Mucosa of descending colon (tissue), 3 donors: ENCODE results near the gene MLH3. TPM values are rescaled to one million over a fixed set of nuclear protein-coding genes. Genes with fewer than 3 reads are reported as not detected.

Source experiments
- ATAC-seq: fragments of 200-7000 bp; cut with Tn5 transposase; one replicate; pipeline ENCODE4 v1.9.1; 2020; ENCODE audit warnings: mild to moderate bottlenecking, moderate library complexity
- DNase-seq, 3 donors: peaks; one replicate each; pipeline ENCODE4 v3.0.0-alpha.2; 2020
- H3K36me3 ChIP-seq: fragments of 200-600 bp; one replicate; pipeline ENCODE4 v1.8.0; 2021; ENCODE audit warnings: low read depth, mild to moderate bottlenecking
- H3K4me1 ChIP-seq: fragments of 200-600 bp; one replicate; pipeline ENCODE4 v1.8.0; 2021; ENCODE audit warnings: low read depth, mild to moderate bottlenecking
- H3K4me3 ChIP-seq: fragments of 200-600 bp; one replicate; pipeline ENCODE4 v1.8.0; 2021; ENCODE audit warnings: mild to moderate bottlenecking
- H3K9me3 ChIP-seq: fragments of 200-600 bp; one replicate; pipeline ENCODE4 v1.8.0; 2021; ENCODE audit warnings: mild to moderate bottlenecking
- CTCF ChIP-seq: fragments of 200-600 bp; IDR thresholded peaks from one replicate; pipeline ENCODE4 v1.8.0; 2022; ENCODE audit warnings: antibody characterized with exemption, mild to moderate bottlenecking
- intact Hi-C, 2 donors: fragments of 100-400 bp; cut with DNase I in 1 of 2; cut with micrococcal nuclease in 1 of 2; formaldehyde crosslinking; loops; one replicate each; pipeline versions ENCODE4 v1.11.0 to v1.11.1; 2022; cut with DNase I, micrococcal nuclease
- total RNA-seq, 3 donors: library from RNA; stranded (reverse); fragmentation: NEBNext Ultra II Directional in 2 of 3; extraction: Animal tissue kit (Norgen Biotek cat#: 25700) in 2 of 3; gene quantifications; one replicate each; pipeline versions ENCODE4 v1.2.1 to v1.2.4, GENCODE V29; 2021 to 2023
- donor health status: DM: no; HTN: no; CAD: no; lungs with moderate emphysema.
- donor health status: DM: no; HTN: no; CAD: no.
- donor health status: DM: no; HTN: yes; CAD: no.

Gene MLH3
- total RNA-seq, 3 donors from 2014 or later = 22.2 to 40.8 (median 26.2) TPM

- intact Hi-C loops = no loop called here
- Histone ChIP-seq H3K4me3 (no peak overlapping the region), H3K36me3 (no peaks in the 10 kb centered on the region), H3K9me3 (no peaks in the 10 kb centered on the region), H3K4me1 (peaks cover 14% of the 10 kb centered on the region)
- DNase-seq (no peak), ATAC-seq (no peak)
- TF ChIP-seq CTCF = no peak
Measured at GRCh38 chr14:75048101-75048500, 3.2 kb downstream of the MLH3 start.

GRCh38 chr14:75047506-75047905, 3.8 kb downstream of the MLH3 start:
- TF ChIP-seq CTCF = no peak
- Histone ChIP-seq H3K4me3 (no peak overlapping the region), H3K4me1 (peaks cover 20% of the 10 kb centered on the region), H3K9me3 (no peaks in the 10 kb centered on the region), H3K36me3 (no peaks in the 10 kb centered on the region)
- ATAC-seq (no peak), DNase-seq (no peak)
- intact Hi-C loops = no loop called here

- Histone ChIP-seq H3K4me3 (no peak overlapping the region), H3K9me3 (no peaks in the 10 kb centered on the region), H3K4me1 (peaks cover 26% of the 10 kb centered on the region), H3K36me3 (no peaks in the 10 kb centered on the region)
- peak; percentile 14 for ATAC-seq
- intact Hi-C loops = no loop called here
- no peak for DNase-seq
- TF ChIP-seq CTCF = no peak
Measured at GRCh38 chr14:75046899-75047298, 4.4 kb downstream of the MLH3 start.

- TF ChIP-seq CTCF = no peak
- no peaks in the 10 kb centered on the region for H3K36me3 ChIP-seq
- H3K4me3 ChIP-seq = no peak overlapping the region
- ATAC-seq (no peak), DNase-seq (no peak)
- peaks cover 32% of the 10 kb centered on the region for H3K4me1 ChIP-seq
- intact Hi-C loops = no loop called here
- H3K9me3 ChIP-seq = no peaks in the 10 kb centered on the region
Measured at GRCh38 chr14:75046275-75046674, 5.0 kb downstream of the MLH3 start.

GRCh38 chr14:75044752-75045151, 6.5 kb downstream of the MLH3 start:
- Histone ChIP-seq H3K4me1 (peaks cover 38% of the 10 kb centered on the region), H3K9me3 (no peaks in the 10 kb centered on the region), H3K36me3 (no peaks in the 10 kb centered on the region), H3K4me3 (no peak overlapping the region)
- no peak for ATAC-seq
- no peak for TF ChIP-seq CTCF
- intact Hi-C loops = no loop called here
- DNase-seq = no peak

GRCh38 chr14:75044322-75044721, 6.9 kb downstream of the MLH3 start:
- DNase-seq (no peak), ATAC-seq (no peak)
- TF ChIP-seq CTCF = no peak
- H3K36me3 ChIP-seq = no peaks in the 10 kb centered on the region
- intact Hi-C loops = no loop called here
- no peak overlapping the region for H3K4me3 ChIP-seq
- peaks cover 37% of the 10 kb centered on the region for H3K4me1 ChIP-seq
- H3K9me3 ChIP-seq = no peaks in the 10 kb centered on the region
